IgD-negative memory B cell (primary cell): ENCODE results near the gene ANKH. TPM values are rescaled to one million over a fixed set of nuclear protein-coding genes. Genes with fewer than 3 reads are reported as not detected.

Experiments
- H3K27ac Mint-ChIP-seq, 3 donors: one replicate each; pipeline ENCODE4 v1.8.0; 2020 to 2022; ENCODE audit warnings: mild to moderate bottlenecking in 3 of 3, mixed read lengths in 3 of 3, moderate library complexity in 1 of 3
- H3K27me3 Mint-ChIP-seq: one replicate; pipeline ENCODE4 v1.8.0; 2021; ENCODE audit warnings: mixed read lengths
- H3K36me3 Mint-ChIP-seq: one replicate; pipeline ENCODE4 v1.8.0; 2020; ENCODE audit warnings: mild to moderate bottlenecking, mixed read lengths
- H3K4me1 Mint-ChIP-seq, 3 donors: one replicate each; pipeline ENCODE4 v1.8.0; 2020 to 2022; ENCODE audit warnings: mixed read lengths in 3 of 3, mild to moderate bottlenecking in 1 of 3
- H3K4me3 Mint-ChIP-seq, 4 donors: one replicate each; pipeline ENCODE4 v1.8.0; 2020 to 2022; ENCODE audit warnings: mild to moderate bottlenecking in 4 of 4, mixed read lengths in 4 of 4, moderate library complexity in 3 of 4
- H3K9me3 Mint-ChIP-seq, 3 donors: one replicate each; pipeline ENCODE4 v1.8.0; 2020 to 2021; ENCODE audit warnings: mixed read lengths in 3 of 3, mild to moderate bottlenecking in 1 of 3
- polyA plus RNA-seq: library from polyadenylated mRNA; unstranded; fragments of 300-500 nt; fragmentation: Illumina TruSeq; gene quantifications from one replicate; pipeline ENCODE4 v1.2.3, GENCODE V29; 2021

ANKH gene
- polyA plus RNA-seq, 1 donor from 2014 or later: 18.4 TPM

DNA sequence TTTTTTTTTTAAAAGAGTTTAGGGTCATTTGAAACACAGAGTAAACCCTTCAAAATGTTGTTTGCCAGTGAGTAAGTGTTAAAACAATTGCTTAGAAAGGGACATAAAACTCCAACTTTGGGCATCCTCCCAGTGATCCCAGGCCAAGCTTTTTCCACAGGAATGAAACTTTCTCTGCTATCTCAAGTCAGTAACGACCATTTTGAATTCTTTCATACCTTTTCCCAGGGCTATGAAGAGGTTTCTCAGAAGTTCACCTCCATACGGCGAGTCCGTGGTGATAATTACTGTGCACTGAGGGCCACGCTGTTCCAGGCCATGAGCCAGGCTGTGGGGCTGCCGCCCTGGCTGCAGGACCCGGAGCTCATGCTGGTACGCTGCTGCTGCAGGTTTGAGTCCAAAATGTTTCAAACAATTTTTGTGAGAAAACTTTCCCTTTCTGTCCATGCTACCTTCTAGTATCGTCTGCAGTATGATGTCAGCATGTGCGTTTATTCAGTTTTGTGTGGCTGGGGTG is 190.3 kb downstream of the ANKH start:
- Mint-ChIP-seq H3K27me3 (no peaks in the 10 kb centered on the region), H3K27ac (no peak overlapping the region), H3K4me1 (peaks cover 25 to 32% (median 27%) of the 10 kb centered on the region in 3 donors), H3K36me3 (no peaks in the 10 kb centered on the region), H3K9me3 (no peaks in the 10 kb centered on the region), H3K4me3 (peak overlapping the region in 1 of 4 donors; percentile 12)

GRCh38 chr5:14679595-14679994 is 192.0 kb downstream of the ANKH start:
- Mint-ChIP-seq H3K4me3 (no peak overlapping the region), H3K9me3 (no peaks in the 10 kb centered on the region), H3K27ac (no peak overlapping the region), H3K36me3 (no peaks in the 10 kb centered on the region), H3K4me1 (peaks cover 36 to 45% (median 37%) of the 10 kb centered on the region in 3 donors), H3K27me3 (no peaks in the 10 kb centered on the region)

DNA sequence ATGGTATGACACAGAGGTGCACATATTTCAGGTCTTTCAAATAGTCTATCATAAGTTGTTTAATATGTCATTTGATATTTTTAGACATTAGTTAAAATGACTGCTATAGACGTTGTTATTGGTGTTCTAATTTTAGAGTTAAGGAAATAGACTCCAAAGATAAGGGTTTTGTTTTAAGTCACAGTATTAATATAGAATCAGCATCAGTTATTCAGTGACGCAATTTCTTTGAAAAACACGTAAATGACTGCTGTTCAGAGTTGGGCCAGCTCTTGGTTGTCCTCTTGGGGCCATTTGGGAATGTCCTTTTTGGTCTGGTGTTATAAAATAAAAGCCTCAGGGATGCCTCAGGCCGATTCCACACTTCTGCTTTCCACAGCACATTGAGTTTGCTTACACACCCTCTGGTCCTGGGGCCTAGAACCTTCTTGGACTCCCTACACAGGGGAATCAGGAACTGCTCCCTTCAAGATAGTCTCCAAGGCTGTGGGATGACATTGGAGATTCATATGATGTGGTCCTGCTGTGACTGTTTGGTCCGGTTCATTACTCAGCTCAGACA is 192.7 kb downstream of the ANKH start:
- H3K4me1 Mint-ChIP-seq: peaks cover 41 to 50% (median 42%) of the 10 kb centered on the region in 3 donors
- peak overlapping the region in 2 of 3 donors; percentile 15 to 63 for H3K27ac Mint-ChIP-seq
- peak overlapping the region in 1 of 4 donors; percentile 7 for H3K4me3 Mint-ChIP-seq
- peaks cover under 1% of the 10 kb centered on the region for H3K36me3 Mint-ChIP-seq
- no peaks in the 10 kb centered on the region for H3K27me3 Mint-ChIP-seq
- H3K9me3 Mint-ChIP-seq: no peaks in the 10 kb centered on the region

DNA sequence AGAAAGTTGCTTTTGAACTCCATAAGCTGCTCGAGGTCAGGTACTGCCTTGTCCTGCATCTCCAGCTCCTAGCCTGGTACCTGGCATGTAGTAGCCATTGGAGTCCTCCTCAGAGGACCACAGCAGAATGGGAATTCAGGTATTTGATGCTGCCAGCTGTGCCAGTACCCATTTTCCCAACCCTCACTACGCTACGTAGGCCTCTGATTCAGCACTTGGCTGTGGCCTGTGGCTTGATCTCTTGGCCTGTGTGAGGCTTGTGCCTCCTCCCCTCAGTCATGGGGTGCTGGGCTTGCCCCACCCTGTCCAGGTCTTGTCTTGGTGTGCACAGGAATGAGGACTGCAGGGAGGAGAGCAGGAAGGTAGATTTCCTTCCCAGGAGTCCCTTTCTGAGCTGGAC is 195.3 kb downstream of the ANKH start:
- no peaks in the 10 kb centered on the region for H3K9me3 Mint-ChIP-seq
- peak overlapping the region; percentile 78 to 91 (median 84) for H3K27ac Mint-ChIP-seq
- peaks cover 2% of the 10 kb centered on the region for H3K36me3 Mint-ChIP-seq
- H3K4me1 Mint-ChIP-seq: peaks cover 61 to 71% (median 65%) of the 10 kb centered on the region in 3 donors
- H3K4me3 Mint-ChIP-seq: peak overlapping the region; percentile 61 to 93 (median 77)
- no peaks in the 10 kb centered on the region for H3K27me3 Mint-ChIP-seq

- no peaks in the 10 kb centered on the region for H3K9me3 Mint-ChIP-seq
- H3K36me3 Mint-ChIP-seq: peaks cover 2% of the 10 kb centered on the region
- peaks cover 65 to 76% (median 70%) of the 10 kb centered on the region in 3 donors for H3K4me1 Mint-ChIP-seq
- peak overlapping the region; percentile 25 to 91 (median 84) for H3K27ac Mint-ChIP-seq
- peak overlapping the region; percentile 61 to 93 (median 77) for H3K4me3 Mint-ChIP-seq
- H3K27me3 Mint-ChIP-seq: no peaks in the 10 kb centered on the region
Measured at GRCh38 chr5:14675865-14676300, 195.7 kb downstream of the ANKH start.

GRCh38 chr5:14674983-14675854 is 196.4 kb downstream of the ANKH start:
- peaks cover 66 to 72% (median 71%) of the 10 kb centered on the region in 3 donors for H3K4me1 Mint-ChIP-seq
- H3K36me3 Mint-ChIP-seq: peaks cover 2% of the 10 kb centered on the region
- H3K4me3 Mint-ChIP-seq: peak overlapping the region; percentile 61 to 93 (median 77)
- H3K9me3 Mint-ChIP-seq: no peaks in the 10 kb centered on the region
- peak overlapping the region; percentile 25 to 91 (median 84) for H3K27ac Mint-ChIP-seq
- no peaks in the 10 kb centered on the region for H3K27me3 Mint-ChIP-seq

GRCh38 chr5:14673443-14673842 is 198.1 kb downstream of the ANKH start:
- Mint-ChIP-seq H3K9me3 (no peaks in the 10 kb centered on the region), H3K27me3 (no peaks in the 10 kb centered on the region), H3K4me3 (no peak overlapping the region), H3K36me3 (peaks cover 2% of the 10 kb centered on the region), H3K4me1 (peaks cover 67 to 70% (median 69%) of the 10 kb centered on the region in 3 donors), H3K27ac (peak overlapping the region in 1 of 3 donors; percentile 55)

DNA sequence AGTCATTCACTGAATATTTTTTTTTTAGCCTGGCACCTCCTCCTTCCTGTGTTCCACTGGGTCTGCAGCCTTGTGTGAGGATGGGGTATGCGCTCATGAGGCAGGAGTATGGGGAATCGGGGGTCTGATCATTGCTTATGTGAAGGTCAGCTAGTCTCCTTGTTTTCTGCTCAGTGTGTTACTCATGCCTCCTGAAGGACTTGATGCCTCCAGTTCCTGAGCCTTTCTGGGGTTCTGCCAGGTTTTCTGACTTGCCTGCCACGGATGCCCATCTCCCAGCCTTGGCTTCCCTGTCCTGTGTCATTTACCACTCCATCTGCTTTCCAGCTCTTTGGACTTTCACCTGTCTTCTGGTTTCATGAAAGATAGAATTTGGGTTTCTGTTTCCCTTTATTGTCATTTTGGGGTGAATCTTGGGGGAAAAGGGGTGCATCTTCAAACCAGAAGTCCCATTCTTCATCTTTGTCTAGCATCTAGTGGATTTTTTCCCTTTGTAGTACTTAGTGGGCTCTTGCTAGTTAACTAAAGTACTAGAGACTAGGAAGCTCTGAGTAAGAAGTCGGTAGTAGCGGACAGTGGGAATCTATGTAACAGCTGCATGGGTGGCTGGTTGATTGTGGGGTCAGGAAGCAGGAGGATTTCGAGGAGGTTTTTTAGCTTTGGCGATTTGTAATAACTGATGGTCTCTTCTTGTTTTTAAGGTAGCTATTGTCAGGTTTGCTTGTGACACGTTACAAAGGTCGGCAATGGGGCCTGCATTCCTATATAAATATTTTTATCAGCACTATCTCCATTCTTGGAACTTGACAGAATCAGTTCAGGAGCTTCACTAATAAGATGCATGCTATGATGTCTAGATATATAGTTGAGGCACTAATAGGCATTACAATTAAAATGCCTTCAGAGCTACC is 198.8 kb downstream of the ANKH start:
- Mint-ChIP-seq H3K27ac (peak overlapping the region in 2 of 3 donors; percentile 5 to 84), H3K4me1 (peaks cover 68 to 71% (median 70%) of the 10 kb centered on the region in 3 donors), H3K27me3 (no peaks in the 10 kb centered on the region), H3K4me3 (peak overlapping the region in 3 of 4 donors; percentile 29 to 79 (median 30)), H3K9me3 (no peaks in the 10 kb centered on the region), H3K36me3 (peaks cover 2% of the 10 kb centered on the region)

DNA sequence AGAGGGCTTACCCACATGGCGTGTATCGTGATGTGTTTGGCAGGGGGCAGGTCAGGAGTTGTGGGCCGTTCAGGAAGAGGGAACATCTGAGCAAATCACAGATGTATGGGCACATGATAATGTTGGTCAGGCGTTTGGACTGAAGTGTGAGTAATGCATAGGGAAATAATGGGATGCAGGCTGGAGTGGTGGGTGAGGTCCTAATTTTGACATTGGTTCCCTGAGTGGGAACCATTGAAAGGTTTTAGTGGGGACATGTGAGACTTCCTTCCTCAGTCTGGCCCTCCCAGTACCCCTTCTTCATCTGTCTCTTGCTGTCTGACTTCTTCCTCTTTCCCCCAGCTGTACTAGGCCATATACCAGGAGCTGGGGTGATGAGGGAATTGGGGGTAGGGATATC is 199.5 kb downstream of the ANKH start:
- Mint-ChIP-seq H3K36me3 (peaks cover 2% of the 10 kb centered on the region), H3K4me1 (peaks cover 71 to 73% (median 71%) of the 10 kb centered on the region in 3 donors), H3K9me3 (no peaks in the 10 kb centered on the region), H3K27me3 (no peaks in the 10 kb centered on the region), H3K27ac (peak overlapping the region in 2 of 3 donors; percentile 5 to 84), H3K4me3 (peak overlapping the region; percentile 30 to 79 (median 39))

GRCh38 chr5:14671414-14671813 is 200.2 kb downstream of the ANKH start:
- Mint-ChIP-seq H3K4me3 (peak overlapping the region in 3 of 4 donors; percentile 9 to 76 (median 62)), H3K27ac (peak overlapping the region; percentile 21 to 84 (median 60)), H3K9me3 (no peaks in the 10 kb centered on the region), H3K27me3 (no peaks in the 10 kb centered on the region), H3K4me1 (peaks cover 73 to 75% (median 75%) of the 10 kb centered on the region in 3 donors), H3K36me3 (peaks cover 2% of the 10 kb centered on the region)

GRCh38 chr5:14669975-14670374 is 201.6 kb downstream of the ANKH start:
- no peak overlapping the region for H3K4me3 Mint-ChIP-seq
- H3K4me1 Mint-ChIP-seq: peaks cover 66 to 75% (median 72%) of the 10 kb centered on the region in 3 donors
- H3K27me3 Mint-ChIP-seq: no peaks in the 10 kb centered on the region
- H3K9me3 Mint-ChIP-seq: no peaks in the 10 kb centered on the region
- H3K36me3 Mint-ChIP-seq: peaks cover 2% of the 10 kb centered on the region
- H3K27ac Mint-ChIP-seq: no peak overlapping the region

- Mint-ChIP-seq H3K4me3 (peak overlapping the region in 3 of 4 donors; percentile 38 to 98 (median 68)), H3K9me3 (no peaks in the 10 kb centered on the region), H3K4me1 (peaks cover 64 to 72% (median 69%) of the 10 kb centered on the region in 3 donors), H3K27me3 (no peaks in the 10 kb centered on the region), H3K27ac (peak overlapping the region in 1 of 3 donors; percentile 67), H3K36me3 (peaks cover 2% of the 10 kb centered on the region)
Measured at GRCh38 chr5:14669415-14669814, 202.2 kb downstream of the ANKH start.

- Mint-ChIP-seq H3K27ac (peak overlapping the region; percentile 54 to 77 (median 67)), H3K4me1 (peaks cover 61 to 71% (median 70%) of the 10 kb centered on the region in 3 donors), H3K27me3 (no peaks in the 10 kb centered on the region), H3K9me3 (no peaks in the 10 kb centered on the region), H3K4me3 (peak overlapping the region; percentile 67 to 98 (median 77)), H3K36me3 (no peaks in the 10 kb centered on the region)
Measured at GRCh38 chr5:14668181-14668591, 203.4 kb downstream of the ANKH start.

DNA sequence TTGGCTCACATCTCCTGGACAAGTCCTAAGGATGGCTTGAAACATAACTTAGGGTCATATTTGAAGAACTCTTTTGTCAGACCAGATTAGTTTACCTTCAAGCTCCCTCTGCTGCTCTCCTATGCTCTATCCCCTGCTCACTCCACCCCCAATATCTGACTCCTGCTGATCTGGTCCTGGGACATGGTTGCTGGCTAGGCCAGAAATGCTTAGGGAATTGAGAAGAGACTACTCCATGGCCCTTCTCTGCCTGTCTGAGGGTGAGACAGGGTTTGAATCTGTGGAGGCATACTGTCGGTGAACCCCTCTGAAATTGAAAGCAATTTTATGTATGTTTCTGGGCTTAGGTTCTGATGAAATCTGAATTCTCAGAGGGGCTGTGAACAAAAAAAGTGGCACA is 203.8 kb downstream of the ANKH start:
- Mint-ChIP-seq H3K9me3 (no peaks in the 10 kb centered on the region), H3K36me3 (no peaks in the 10 kb centered on the region)

More for the DNA sequence above, 203.8 kb downstream of the ANKH start:
- peaks cover 57 to 72% (median 72%) of the 10 kb centered on the region in 3 donors for H3K4me1 Mint-ChIP-seq
- peak overlapping the region; percentile 67 to 98 (median 77) for H3K4me3 Mint-ChIP-seq
- H3K27me3 Mint-ChIP-seq: no peaks in the 10 kb centered on the region
- H3K27ac Mint-ChIP-seq: peak overlapping the region; percentile 54 to 77 (median 67)
